ENCODE data around the gene CDAN1. TPM values are rescaled to one million over a fixed set of nuclear protein-coding genes. Genes with fewer than 3 reads are reported as not detected.

CDAN1 gene
- polyA plus RNA-seq, 1 donor from 2014 or later = 16.8 TPM

DNA sequence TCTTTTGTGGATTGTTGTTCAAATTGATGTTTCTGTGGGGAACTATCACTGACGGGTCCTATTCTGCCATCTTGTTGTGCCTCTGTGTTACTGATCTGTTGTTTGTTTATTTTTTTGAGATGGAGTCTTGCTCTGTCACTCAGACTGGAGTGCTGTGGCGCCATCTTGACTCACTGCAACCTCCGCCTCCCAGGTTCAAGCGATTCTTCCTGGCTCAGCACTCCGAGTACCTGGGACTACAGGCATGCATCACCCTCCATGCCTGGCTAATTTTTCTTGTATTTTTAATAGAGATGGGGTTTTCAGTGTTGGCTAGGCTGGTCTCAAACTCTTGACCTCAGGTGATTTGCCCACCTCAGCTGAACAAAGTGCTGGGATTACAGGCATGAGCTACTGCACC lies 31.6 kb downstream of the CDAN1 start:
- Histone ChIP-seq H3K36me3 (ENCODE audit: insufficient read depth, low read length) (no peaks in the 10 kb centered on the region), H3K79me2 (replicated peaks; ENCODE audit: insufficient read depth, low read length) (no peaks in the 10 kb centered on the region), H3K27ac (ENCODE audit: low read length) (no peak overlapping the region), H3K4me3 (ENCODE audit: low read length) (no peak overlapping the region), H3K9ac (ENCODE audit: low read length) (no peak overlapping the region), H3K9me3 (ENCODE audit: low read length) (peaks cover 3% of the 10 kb centered on the region), H3K9me2 (ENCODE audit: insufficient read depth, low read length) (no peaks in the 10 kb centered on the region), H4K20me1 (ENCODE audit: insufficient read depth) (no peaks in the 10 kb centered on the region), H3K27me3 (ENCODE audit: insufficient read depth, low read depth, low read length) (no peaks in the 10 kb centered on the region), H2AFZ (ENCODE audit: low read depth, low read length) (no peak overlapping the region), H3K4me2 (ENCODE audit: low read length) (no peak overlapping the region), H3F3A (ENCODE audit: insufficient read depth, low read length, poor library complexity, severe bottlenecking) (no peaks in the 10 kb centered on the region)
- TF ChIP-seq REST (IDR thresholded peaks at IDR 0.05; ENCODE audit: borderline replicate concordance) (no peak), EZH2 (IDR thresholded peaks at IDR 0.05; ENCODE audit: borderline replicate concordance, insufficient read depth, low read length, poor library complexity, severe bottlenecking) (no peak), SMC3 (conservative IDR thresholded peaks at IDR 0.05; ENCODE audit: poor library complexity) (no peak), RAD21 (conservative IDR thresholded peaks at IDR 0.05) (no peak), MXI1 (conservative IDR thresholded peaks at IDR 0.05; ENCODE audit: poor library complexity, severe bottlenecking) (no peak), EP300 (conservative IDR thresholded peaks at IDR 0.05; ENCODE audit: poor library complexity, severe bottlenecking) (no peak), POLR2AphosphoS5 (IDR thresholded peaks at IDR 0.05) (no peak), CTCF (IDR thresholded peaks at IDR 0.05; ENCODE audit: poor library complexity, severe bottlenecking) (no peak), TAF1 (IDR thresholded peaks at IDR 0.05; ENCODE audit: low read depth) (no peak)

- H3K27ac ChIP-seq (ENCODE audit: low read length) = no peak overlapping the region
- H3K9me2 ChIP-seq (ENCODE audit: insufficient read depth, low read length) = no peaks in the 10 kb centered on the region
- H3K79me2 ChIP-seq (replicated peaks; ENCODE audit: insufficient read depth, low read length) = no peaks in the 10 kb centered on the region
- TF ChIP-seq SMC3 (conservative IDR thresholded peaks at IDR 0.05; ENCODE audit: poor library complexity) (peak; percentile 85), POLR2AphosphoS5 (IDR thresholded peaks at IDR 0.05) (no peak), RAD21 (conservative IDR thresholded peaks at IDR 0.05) (peak; percentile 89), CTCF (IDR thresholded peaks at IDR 0.05; ENCODE audit: poor library complexity, severe bottlenecking) (peak; percentile 83)
- H3F3A ChIP-seq (ENCODE audit: insufficient read depth, low read length, poor library complexity, severe bottlenecking) = no peaks in the 10 kb centered on the region
- H3K4me3 ChIP-seq (ENCODE audit: low read length) = no peak overlapping the region
- H3K36me3 ChIP-seq (ENCODE audit: insufficient read depth, low read length) = no peaks in the 10 kb centered on the region
- H3K9ac ChIP-seq (ENCODE audit: low read length) = no peak overlapping the region
- no peaks in the 10 kb centered on the region for H4K20me1 ChIP-seq (ENCODE audit: insufficient read depth)
- H3K4me2 ChIP-seq (ENCODE audit: low read length) = no peak overlapping the region
- H3K27me3 ChIP-seq (ENCODE audit: insufficient read depth, low read depth, low read length) = no peaks in the 10 kb centered on the region
- H3K9me3 ChIP-seq (ENCODE audit: low read length) = peaks cover 3% of the 10 kb centered on the region
- no peak overlapping the region for H2AFZ ChIP-seq (ENCODE audit: low read depth, low read length)
These were observed 32.4 kb downstream of the CDAN1 start for GRCh38 chr15:42704492-42704926.

All from neural cell (in vitro differentiated cells).